Measurements from ENCODE around the gene CCDC167. TPM values are rescaled to one million over a fixed set of nuclear protein-coding genes. Genes with fewer than 3 reads are reported as not detected.

Gene CCDC167
- total RNA-seq, 1 experiment from 2014 or later: 27.8 TPM

GRCh38 chr6:37502703-37503291 is 3.1 kb upstream of the CCDC167 start:
- Histone ChIP-seq H3K4me2 (ENCODE audit: low read length) (no peak overlapping the region), H3K9me2 (ENCODE audit: insufficient read depth) (no peaks in the 10 kb centered on the region), H3K9me3 (ENCODE audit: control insufficient read depth in 1 of 2, insufficient read depth in 1 of 2, low read depth in 1 of 2, low read length in 2 of 2) (no peaks in the 10 kb centered on the region), H3K79me2 (ENCODE audit: insufficient read depth, low read length) (peaks cover 8% of the 10 kb centered on the region; the same call in 1 of the 2 replicates), H3K4me1 (ENCODE audit: control insufficient read depth in 1 of 2, insufficient read depth in 2 of 2, low read length in 2 of 2) (peaks cover 4 to 16% of the 10 kb centered on the region in 2 experiments; a peak in 3 of 4 replicates), H4K20me1 (ENCODE audit: insufficient read depth) (no peaks in the 10 kb centered on the region), H2AFZ (ENCODE audit: low read depth, low read length, poor library complexity, severe bottlenecking) (no peak overlapping the region), H3K4me3 (replicated peaks in 1 of 2; ENCODE audit: low read depth in 1 of 2, low read length in 2 of 2) (no peak overlapping the region), H3K27me3 (ENCODE audit: insufficient read depth, low read length) (no peaks in the 10 kb centered on the region), H3K9ac (ENCODE audit: low read length) (no peak overlapping the region), H3K36me3 (ENCODE audit: control insufficient read depth in 1 of 2, insufficient read depth in 2 of 2, low read length in 2 of 2) (no peaks in the 10 kb centered on the region), H3K27ac (ENCODE audit: low read depth, low read length) (no peak overlapping the region)
- intact Hi-C loops (cut with micrococcal nuclease): no loop called here
- BruUV-seq (replicated peaks): no TSS peak
- TF ChIP-seq MAX (IDR thresholded peaks at IDR 0.05): no peak
- no peak for TF ChIP-seq EGR1 (IDR thresholded peaks at IDR 0.05; ENCODE audit: low read depth)
- TF ChIP-seq SP1 (IDR thresholded peaks at IDR 0.05; ENCODE audit: low read depth): no peak
- RAD21 ChIA-PET (ENCODE audit: low non-redundant PET in 1 of 2, low total read pairs in 2 of 2, uncharacterized antibody in 2 of 2, unreplicated experiment in 2 of 2): no interaction called here
- no peak for ATAC-seq
- no peak for DNase-seq (ENCODE audit: low read depth, low spot score)
- CTCF ChIA-PET: no interaction called here
- POLR2A ChIA-PET: no interaction called here

DNA sequence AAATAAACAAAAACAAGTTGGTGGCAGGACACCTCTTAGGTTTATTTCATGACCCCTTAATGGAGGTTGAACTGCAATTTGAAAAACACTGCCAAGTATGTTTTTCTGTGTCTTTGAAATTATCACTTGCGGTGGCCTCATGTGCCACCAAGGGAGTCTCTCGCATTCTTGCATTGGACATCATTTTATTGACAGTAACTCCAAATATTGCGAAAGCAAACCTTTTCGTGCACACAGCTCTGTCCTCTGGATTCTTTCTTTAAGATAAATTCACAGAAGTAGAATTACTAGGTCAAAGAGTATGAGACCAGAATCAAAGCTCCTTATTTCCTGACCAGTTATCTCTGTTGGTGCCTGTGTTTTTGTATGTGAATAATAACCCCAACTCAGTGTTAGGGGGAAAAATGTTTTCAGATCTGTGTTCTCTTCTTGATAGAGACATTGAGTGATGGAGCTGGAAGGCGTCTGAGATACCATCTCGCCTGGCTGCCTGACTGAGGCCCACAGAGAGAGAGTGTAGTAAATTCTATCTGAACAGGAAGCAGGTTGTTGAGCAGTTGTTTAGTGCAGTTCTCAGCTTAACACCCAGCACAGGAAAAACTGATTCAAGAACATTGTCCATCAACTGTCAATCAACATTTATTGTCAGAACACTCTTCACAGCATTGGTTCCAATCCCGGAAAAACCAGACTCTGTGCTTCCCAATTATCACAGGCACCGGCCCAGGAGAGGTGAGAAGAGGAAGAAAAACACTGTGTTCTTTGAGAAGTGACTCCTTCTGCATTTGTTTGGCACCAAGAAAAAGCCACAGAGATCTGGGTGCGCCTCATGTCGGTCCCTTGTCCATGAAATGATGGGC is 2.2 kb upstream of the CCDC167 start:
- CTCF ChIA-PET: no interaction called here
- Histone ChIP-seq H3K4me3 (replicated peaks in 1 of 2; ENCODE audit: low read depth in 1 of 2, low read length in 2 of 2) (no peak overlapping the region), H3K9ac (ENCODE audit: low read length) (no peak overlapping the region), H3K4me2 (ENCODE audit: low read length) (no peak overlapping the region), H3K27ac (ENCODE audit: low read depth, low read length) (no peak overlapping the region), H3K27me3 (ENCODE audit: insufficient read depth, low read length) (no peaks in the 10 kb centered on the region), H3K36me3 (ENCODE audit: control insufficient read depth in 1 of 2, insufficient read depth in 2 of 2, low read length in 2 of 2) (no peaks in the 10 kb centered on the region), H3K9me3 (ENCODE audit: control insufficient read depth in 1 of 2, insufficient read depth in 1 of 2, low read depth in 1 of 2, low read length in 2 of 2) (no peaks in the 10 kb centered on the region), H2AFZ (ENCODE audit: low read depth, low read length, poor library complexity, severe bottlenecking) (no peak overlapping the region), H4K20me1 (ENCODE audit: insufficient read depth) (no peaks in the 10 kb centered on the region), H3K79me2 (ENCODE audit: insufficient read depth, low read length) (peaks cover 11% of the 10 kb centered on the region; the same call in 1 of the 2 replicates), H3K4me1 (ENCODE audit: control insufficient read depth in 1 of 2, insufficient read depth in 2 of 2, low read length in 2 of 2) (peaks cover 4 to 16% of the 10 kb centered on the region in 2 experiments; a peak in 3 of 4 replicates), H3K9me2 (ENCODE audit: insufficient read depth) (no peaks in the 10 kb centered on the region)
- TF ChIP-seq ZFX (IDR thresholded peaks at IDR 0.05) (no peak), YY1 (IDR thresholded peaks at IDR 0.05; ENCODE audit: extremely low read depth, insufficient replicate concordance, low read depth, low read length) (no peak), FOSL1 (IDR thresholded peaks at IDR 0.05; ENCODE audit: low read depth) (no peak), RAD21 (IDR thresholded peaks at IDR 0.05; ENCODE audit: low read depth) (no peak), SRF (IDR thresholded peaks at IDR 0.05; ENCODE audit: low read depth) (no peak), EZH2phosphoT487 (IDR thresholded peaks at IDR 0.05; ENCODE audit: borderline replicate concordance) (no peak), REST (IDR thresholded peaks at IDR 0.05; ENCODE audit: low read depth) (no peak), CEBPB (IDR thresholded peaks at IDR 0.05; ENCODE audit: low read depth) (no peak), SIN3A (IDR thresholded peaks at IDR 0.05; ENCODE audit: low read depth) (no peak), TCF7L2 (IDR thresholded peaks at IDR 0.05; ENCODE audit: borderline replicate concordance, extremely low read depth, insufficient read depth, insufficient read length) (no peak), EGR1 (IDR thresholded peaks at IDR 0.05; ENCODE audit: low read depth) (no peak)
- TF ChIP-seq, protein P1, sequence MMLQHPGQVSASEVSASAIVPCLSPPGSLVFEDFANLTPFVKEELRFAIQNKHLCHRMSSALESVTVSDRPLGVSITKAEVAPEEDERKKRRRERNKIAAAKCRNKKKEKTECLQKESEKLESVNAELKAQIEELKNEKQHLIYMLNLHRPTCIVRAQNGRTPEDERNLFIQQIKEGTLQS (IDR thresholded peaks at IDR 0.05): no peak
- intact Hi-C loops (cut with micrococcal nuclease): no loop called here
- no peak for DNase-seq (ENCODE audit: low read depth, low spot score)
- no peak for ATAC-seq
- BruUV-seq (replicated peaks): no TSS peak
- POLR2A ChIA-PET: no interaction called here
- RAD21 ChIA-PET (ENCODE audit: low non-redundant PET in 1 of 2, low total read pairs in 2 of 2, uncharacterized antibody in 2 of 2, unreplicated experiment in 2 of 2): no interaction called here
